ENCODE measurements around the gene OLFM2. TPM values are rescaled to one million over a fixed set of nuclear protein-coding genes. Genes with fewer than 3 reads are reported as not detected.

The OLFM2 gene
- total and polyA plus RNA-seq, 8 donors: 2.4 to 27.4 (median 8.7) TPM

GRCh38 chr19:9937001-9937411 lies 691 bp upstream of the OLFM2 start:
- Histone ChIP-seq H3K9me3 (no peaks in the 10 kb centered on the region), H3K4me1 (peaks cover 0 to 4% (median 0%) of the 10 kb centered on the region in 3 donors), H3K36me3 (no peaks in the 10 kb centered on the region), H3K27me3 (no peaks in the 10 kb centered on the region), H3K27ac (no peak overlapping the region), H3K4me3 (peak overlapping the region in 1 of 4 donors; percentile 41)
- intact Hi-C loops (cut with DNase I): loop anchor here in 2 of 3 donors (10.0 kb wide), 2 partner anchors 88 to 458 kb away; no protein-coding TSS in a partner anchor
- DNase-seq: no peak
- TF ChIP-seq, protein P1, sequence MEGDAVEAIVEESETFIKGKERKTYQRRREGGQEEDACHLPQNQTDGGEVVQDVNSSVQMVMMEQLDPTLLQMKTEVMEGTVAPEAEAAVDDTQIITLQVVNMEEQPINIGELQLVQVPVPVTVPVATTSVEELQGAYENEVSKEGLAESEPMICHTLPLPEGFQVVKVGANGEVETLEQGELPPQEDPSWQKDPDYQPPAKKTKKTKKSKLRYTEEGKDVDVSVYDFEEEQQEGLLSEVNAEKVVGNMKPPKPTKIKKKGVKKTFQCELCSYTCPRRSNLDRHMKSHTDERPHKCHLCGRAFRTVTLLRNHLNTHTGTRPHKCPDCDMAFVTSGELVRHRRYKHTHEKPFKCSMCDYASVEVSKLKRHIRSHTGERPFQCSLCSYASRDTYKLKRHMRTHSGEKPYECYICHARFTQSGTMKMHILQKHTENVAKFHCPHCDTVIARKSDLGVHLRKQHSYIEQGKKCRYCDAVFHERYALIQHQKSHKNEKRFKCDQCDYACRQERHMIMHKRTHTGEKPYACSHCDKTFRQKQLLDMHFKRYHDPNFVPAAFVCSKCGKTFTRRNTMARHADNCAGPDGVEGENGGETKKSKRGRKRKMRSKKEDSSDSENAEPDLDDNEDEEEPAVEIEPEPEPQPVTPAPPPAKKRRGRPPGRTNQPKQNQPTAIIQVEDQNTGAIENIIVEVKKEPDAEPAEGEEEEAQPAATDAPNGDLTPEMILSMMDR (IDR thresholded peaks at IDR 0.05): no peak
- 14 to 18% methylated on average over 15 to 20 of the region's 20 CpGs for WGBS, 2 donors
- no peak for FAIRE-seq
- no peak for ATAC-seq

DNA sequence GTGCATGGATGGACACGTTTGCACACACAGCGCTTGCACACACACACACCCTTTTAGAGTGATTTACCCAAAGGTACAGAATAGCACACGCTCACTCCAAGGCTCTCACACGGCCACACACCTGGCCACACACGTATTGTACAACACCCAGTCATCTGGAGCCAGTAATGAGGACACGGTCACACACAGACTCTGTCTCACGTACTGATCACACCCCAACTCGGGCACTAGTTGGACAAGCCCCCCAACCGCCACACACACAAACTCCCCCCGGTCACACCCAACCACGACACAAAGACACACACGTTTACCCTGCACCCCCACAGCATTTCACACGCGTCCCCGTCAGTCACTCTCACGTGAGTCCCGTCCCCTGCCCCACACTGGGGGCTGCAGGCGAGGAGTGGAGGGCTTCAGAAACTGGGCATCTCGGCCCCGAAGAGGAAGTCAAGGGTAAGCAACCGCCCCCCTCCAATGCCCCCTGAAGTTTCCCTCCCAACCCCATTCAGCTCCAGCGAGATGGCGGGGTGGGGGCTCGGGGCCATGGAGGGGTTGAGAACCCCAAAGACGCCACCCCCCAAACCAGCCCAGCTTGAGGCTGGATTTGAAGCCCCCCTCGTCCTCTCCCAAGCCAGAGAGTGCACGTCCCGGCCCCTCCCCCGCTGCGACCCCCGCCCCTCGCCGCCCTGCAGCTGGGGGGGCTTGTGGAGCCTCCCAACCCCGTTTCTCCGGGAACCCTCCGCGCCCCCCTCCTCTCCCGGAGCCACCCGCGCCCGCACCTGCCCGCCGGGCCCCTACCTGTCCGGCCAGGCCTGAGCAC lies 599 bp downstream of the OLFM2 start:
- WGBS, 2 donors: 1 to 2% methylated on average over 24 to 44 of the region's 44 CpGs
- TF ChIP-seq, protein P1 (IDR thresholded peaks at IDR 0.05): no peak
- FAIRE-seq (no peak), ATAC-seq (peak; percentile 20 to 42 (median 38)), DNase-seq (peak in 4 of 6 donors; percentile 10 to 81 (median 60))
- no peaks in the 10 kb centered on the region for H3K9me3 ChIP-seq
- no peaks in the 10 kb centered on the region for H3K36me3 ChIP-seq
- no peak overlapping the region for H3K27ac ChIP-seq
- H3K27me3 ChIP-seq: no peaks in the 10 kb centered on the region
- H3K4me1 ChIP-seq: peaks cover 0 to 4% (median 0%) of the 10 kb centered on the region in 3 donors
- intact Hi-C loops (cut with DNase I): loop anchor here in 2 of 3 donors (10.0 kb wide), 2 partner anchors 89 to 459 kb away; no protein-coding TSS in a partner anchor
- peak overlapping the region in 3 of 4 donors; percentile 24 to 46 (median 41) for H3K4me3 ChIP-seq

GRCh38 chr19:9934132-9934950 lies 2.0 kb downstream of the OLFM2 start:
- peak; percentile 66 to 92 (median 88) for ATAC-seq
- Histone ChIP-seq H3K36me3 (no peaks in the 10 kb centered on the region), H3K4me1 (peaks cover 0 to 4% (median 0%) of the 10 kb centered on the region in 3 donors), H3K4me3 (no peak overlapping the region), H3K27ac (no peak overlapping the region), H3K9me3 (no peaks in the 10 kb centered on the region), H3K27me3 (no peaks in the 10 kb centered on the region)
- WGBS, 2 donors: 12 to 13% methylated on average over 23 of the region's 23 CpGs
- TF ChIP-seq, protein P1 (IDR thresholded peaks at IDR 0.05): peak; percentile 64 to 87 (median 80)
- peak; percentile 38 to 92 (median 84) for DNase-seq
- intact Hi-C loops (cut with DNase I): loop anchor here in 2 of 3 donors (5.0 to 10.0 kb wide), 4 partner anchors 90 to 460 kb away; no protein-coding TSS in a partner anchor
- no peak for FAIRE-seq

DNA sequence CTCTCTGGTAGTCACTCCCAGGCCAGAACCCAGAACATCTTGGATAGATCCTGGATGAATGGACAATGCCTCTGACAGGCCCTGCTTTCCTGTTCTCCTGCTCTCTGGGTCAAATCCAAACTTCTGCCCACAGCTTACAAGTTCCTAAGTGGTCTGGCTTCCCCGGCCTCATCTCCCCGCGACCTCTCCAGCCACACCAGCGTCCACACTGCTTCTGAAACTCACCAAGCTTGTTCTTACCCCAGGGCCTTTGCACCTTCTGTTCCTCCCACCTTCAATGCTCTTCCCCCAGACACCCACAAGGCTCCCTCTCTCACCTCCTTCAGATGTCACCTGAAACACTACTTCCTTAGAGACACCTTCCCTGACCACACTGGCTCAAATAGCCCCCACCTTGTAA lies 3.5 kb downstream of the OLFM2 start:
- H3K27me3 ChIP-seq: no peaks in the 10 kb centered on the region
- ATAC-seq: no peak
- peaks cover 0 to 4% (median 0%) of the 10 kb centered on the region in 3 donors for H3K4me1 ChIP-seq
- intact Hi-C loops (cut with DNase I): loop anchor here in 2 of 3 donors (5.0 to 10.0 kb wide), 4 partner anchors 92 to 462 kb away; no protein-coding TSS in a partner anchor
- no peaks in the 10 kb centered on the region for H3K36me3 ChIP-seq
- 65 to 87% methylated on average over 4 of the region's 4 CpGs for WGBS, 2 donors
- no peak for DNase-seq
- no peak for FAIRE-seq
- no peak overlapping the region for H3K27ac ChIP-seq
- H3K9me3 ChIP-seq: no peaks in the 10 kb centered on the region
- H3K4me3 ChIP-seq: no peak overlapping the region
- TF ChIP-seq, protein P1 (IDR thresholded peaks at IDR 0.05): no peak

Measured in pancreas (tissue), 10 donors.